Astrocyte (in vitro differentiated cells and primary cell): Measurements from ENCODE around the gene SSU72.

Experiments used
- EZH2 ChIP-seq: IDR thresholded peaks from 2 replicates; pipeline ENCODE4 v1.6.1; 2012; ENCODE audit warnings: mild to moderate bottlenecking, low read length, inconsistent platforms; ENCODE audit not compliant: insufficient read depth
- TF ChIP-seq, protein P1 (sequence below): IDR thresholded peaks from 2 replicates; pipeline ENCODE4 v1.5.1; 2011; ENCODE audit warnings: low read depth, mild to moderate bottlenecking, inconsistent platforms, low read length, moderate library complexity; ENCODE audit not compliant: insufficient read depth

DNA sequence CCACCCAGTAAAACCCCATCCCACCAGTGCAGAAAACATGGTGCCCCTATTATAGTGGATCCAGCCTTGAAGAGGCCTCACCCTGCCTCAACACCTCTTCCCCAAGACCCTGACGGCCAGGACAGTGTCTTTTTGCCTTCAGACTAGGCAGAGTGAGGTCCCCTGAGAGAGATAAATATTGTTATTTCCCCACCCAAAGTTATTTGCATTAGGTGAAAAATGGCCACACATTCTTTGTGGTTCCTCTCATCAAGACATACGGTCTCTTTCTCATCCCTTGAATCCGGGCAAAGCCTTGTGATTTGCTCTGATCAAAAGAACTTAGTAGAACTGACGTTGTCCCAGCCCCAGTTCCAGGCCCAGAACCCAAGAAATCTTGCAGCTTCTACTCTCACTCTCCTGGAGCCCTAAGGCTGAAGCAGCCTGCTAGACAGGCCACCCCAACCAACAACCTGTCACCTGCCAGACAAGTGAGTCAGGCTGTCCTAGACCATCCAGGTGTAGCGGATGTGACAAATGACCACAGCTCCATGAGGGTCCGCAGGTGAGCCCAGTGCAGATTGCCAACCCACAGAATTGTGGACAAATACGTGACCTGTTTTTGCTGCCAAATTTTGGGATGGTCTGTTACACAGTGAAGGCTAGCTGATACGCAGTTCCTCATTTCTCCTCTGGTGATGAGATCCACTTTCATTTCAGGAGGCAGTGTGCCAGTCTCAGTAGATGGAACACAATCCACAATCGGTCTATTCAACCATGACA lies 8.1 kb upstream of the SSU72 start:
- TF ChIP-seq, protein P1, sequence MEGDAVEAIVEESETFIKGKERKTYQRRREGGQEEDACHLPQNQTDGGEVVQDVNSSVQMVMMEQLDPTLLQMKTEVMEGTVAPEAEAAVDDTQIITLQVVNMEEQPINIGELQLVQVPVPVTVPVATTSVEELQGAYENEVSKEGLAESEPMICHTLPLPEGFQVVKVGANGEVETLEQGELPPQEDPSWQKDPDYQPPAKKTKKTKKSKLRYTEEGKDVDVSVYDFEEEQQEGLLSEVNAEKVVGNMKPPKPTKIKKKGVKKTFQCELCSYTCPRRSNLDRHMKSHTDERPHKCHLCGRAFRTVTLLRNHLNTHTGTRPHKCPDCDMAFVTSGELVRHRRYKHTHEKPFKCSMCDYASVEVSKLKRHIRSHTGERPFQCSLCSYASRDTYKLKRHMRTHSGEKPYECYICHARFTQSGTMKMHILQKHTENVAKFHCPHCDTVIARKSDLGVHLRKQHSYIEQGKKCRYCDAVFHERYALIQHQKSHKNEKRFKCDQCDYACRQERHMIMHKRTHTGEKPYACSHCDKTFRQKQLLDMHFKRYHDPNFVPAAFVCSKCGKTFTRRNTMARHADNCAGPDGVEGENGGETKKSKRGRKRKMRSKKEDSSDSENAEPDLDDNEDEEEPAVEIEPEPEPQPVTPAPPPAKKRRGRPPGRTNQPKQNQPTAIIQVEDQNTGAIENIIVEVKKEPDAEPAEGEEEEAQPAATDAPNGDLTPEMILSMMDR, result no peak
- no peak for TF ChIP-seq EZH2
